HT-29 (cell line): ENCODE results near the gene PARN. TPM values are rescaled to one million over a fixed set of nuclear protein-coding genes. Genes with fewer than 3 reads are reported as not detected.
"Not testable (repeated sequence)": the region's sequence is repeated elsewhere in the genome, so short reads cannot be mapped to it uniquely, and the experiment has no call there.

Experiments
- DNase-seq: peaks from one replicate; pipeline ENCODE4 v3.0.0-alpha.2; 2015; ENCODE audit warnings: low spot score
- small RNA-seq: library from RNA; depleted of rRNA; stranded (forward); fragments of <200 nt; gene quantifications from one replicate; pipeline ENCODE3, GENCODE V24; 2014
- total RNA-seq: library from RNA; depleted of rRNA; stranded (reverse); fragments of >200 nt; shearing (Covaris generic); gene quantifications from 2 replicates; pipeline ENCODE4 v1.2.3, GENCODE V29; 2014; rRNA removed

The PARN gene
- total RNA-seq, 1 experiment from 2014 or later, result 10.9 TPM

GRCh38 chr16:14400978-14401710 lies 228.9 kb downstream of the PARN start:
- not testable (repeated sequence) for DNase-seq

GRCh38 chr16:14400285-14400977 lies 229.6 kb downstream of the PARN start:
- no peak for DNase-seq

GRCh38 chr16:14399378-14400284 lies 230.4 kb downstream of the PARN start:
- peak; percentile 56 for DNase-seq

GRCh38 chr16:14398014-14398717 lies 231.9 kb downstream of the PARN start:
- no peak for DNase-seq

- not testable (repeated sequence) for DNase-seq
These were observed 234.3 kb downstream of the PARN start for GRCh38 chr16:14395710-14396304.

GRCh38 chr16:14394834-14395233 lies 235.2 kb downstream of the PARN start:
- DNase-seq, result no peak

GRCh38 chr16:14392960-14393359 lies 237.1 kb downstream of the PARN start:
- DNase-seq, result no peak

- no peak for DNase-seq
These were observed 240.7 kb downstream of the PARN start for GRCh38 chr16:14389359-14389758.

- no peak for DNase-seq
These were observed 241.8 kb downstream of the PARN start for GRCh38 chr16:14388243-14388642.

GRCh38 chr16:14386115-14386514 lies 243.9 kb downstream of the PARN start:
- DNase-seq, result no peak

Small RNA genes lying within 50 kb of the gene (small RNA-seq; reads per million reads assigned to genes)
- not detected for gene RN7SL274P
- not detected for gene RNU7-125P

Other genes starting within 250 kb of the PARN start
- 33.3 and 35.5 TPM in 2 replicates for gene BFAR, start 2.7 kb upstream of the PARN start, total RNA-seq
- gene PLA2G10, start 64.0 kb upstream of the PARN start, total RNA-seq, result 0.33 TPM in 1 of 2 replicates, not detected in the other
- 1.1 TPM in 1 of 2 replicates, not detected in the other for gene NPIPA3, start 73.2 kb upstream of the PARN start, total RNA-seq
- gene NPIPA2, start 112.3 kb upstream of the PARN start, total RNA-seq, result not detected in 2 replicates
- gene NOMO1, start 203.5 kb upstream of the PARN start, total RNA-seq, result 51.9 and 58.6 TPM in 2 replicates